Measurements from ENCODE around the gene CGRRF1. TPM values are rescaled to one million over a fixed set of nuclear protein-coding genes. Genes with fewer than 3 reads are reported as not detected.

The CGRRF1 gene
- total RNA-seq, 4 donors from 2014 or later, result 16.5 to 28.8 (median 21.2) TPM

DNA sequence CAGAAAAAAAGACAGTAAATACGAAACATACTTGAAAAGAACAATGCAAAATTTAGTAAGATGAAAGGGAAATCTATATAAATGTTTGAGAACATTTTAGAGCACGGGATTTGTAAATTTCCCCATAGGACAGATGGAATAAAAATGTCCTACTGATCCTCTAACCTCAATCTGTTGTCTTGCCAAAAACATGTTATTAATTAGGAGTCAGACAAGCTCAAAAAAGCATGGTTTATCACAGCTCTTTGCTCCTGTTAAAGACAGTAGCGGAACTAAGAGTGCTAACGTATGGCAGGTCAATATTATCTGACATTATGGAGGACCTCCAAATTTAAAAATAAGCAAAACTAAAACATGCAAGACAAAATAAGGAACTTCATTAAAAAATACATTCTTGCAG is 33.8 kb upstream of the CGRRF1 start:
- Histone ChIP-seq H3K27me3 (no peaks in the 10 kb centered on the region), H3K4me1 (peaks cover 0 to 34% (median 0%) of the 10 kb centered on the region in 4 donors), H3K36me3 (peaks cover 0 to 30% (median 0%) of the 10 kb centered on the region in 3 donors), H3K27ac (no peak overlapping the region), H3K4me3 (no peak overlapping the region), H3K9me3 (no peaks in the 10 kb centered on the region)
- no peak for DNase-seq (ENCODE audit: low spot score in 2 of 2)
- 68 to 76% methylated on average over 4 of the region's 4 CpGs for WGBS, 2 donors
- TF ChIP-seq, protein P1, sequence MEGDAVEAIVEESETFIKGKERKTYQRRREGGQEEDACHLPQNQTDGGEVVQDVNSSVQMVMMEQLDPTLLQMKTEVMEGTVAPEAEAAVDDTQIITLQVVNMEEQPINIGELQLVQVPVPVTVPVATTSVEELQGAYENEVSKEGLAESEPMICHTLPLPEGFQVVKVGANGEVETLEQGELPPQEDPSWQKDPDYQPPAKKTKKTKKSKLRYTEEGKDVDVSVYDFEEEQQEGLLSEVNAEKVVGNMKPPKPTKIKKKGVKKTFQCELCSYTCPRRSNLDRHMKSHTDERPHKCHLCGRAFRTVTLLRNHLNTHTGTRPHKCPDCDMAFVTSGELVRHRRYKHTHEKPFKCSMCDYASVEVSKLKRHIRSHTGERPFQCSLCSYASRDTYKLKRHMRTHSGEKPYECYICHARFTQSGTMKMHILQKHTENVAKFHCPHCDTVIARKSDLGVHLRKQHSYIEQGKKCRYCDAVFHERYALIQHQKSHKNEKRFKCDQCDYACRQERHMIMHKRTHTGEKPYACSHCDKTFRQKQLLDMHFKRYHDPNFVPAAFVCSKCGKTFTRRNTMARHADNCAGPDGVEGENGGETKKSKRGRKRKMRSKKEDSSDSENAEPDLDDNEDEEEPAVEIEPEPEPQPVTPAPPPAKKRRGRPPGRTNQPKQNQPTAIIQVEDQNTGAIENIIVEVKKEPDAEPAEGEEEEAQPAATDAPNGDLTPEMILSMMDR (IDR thresholded peaks at IDR 0.05), result no peak
- TF ChIP-seq POLR2A (IDR thresholded peaks at IDR 0.05) (no peak), EP300 (IDR thresholded peaks at IDR 0.05) (no peak)

DNA sequence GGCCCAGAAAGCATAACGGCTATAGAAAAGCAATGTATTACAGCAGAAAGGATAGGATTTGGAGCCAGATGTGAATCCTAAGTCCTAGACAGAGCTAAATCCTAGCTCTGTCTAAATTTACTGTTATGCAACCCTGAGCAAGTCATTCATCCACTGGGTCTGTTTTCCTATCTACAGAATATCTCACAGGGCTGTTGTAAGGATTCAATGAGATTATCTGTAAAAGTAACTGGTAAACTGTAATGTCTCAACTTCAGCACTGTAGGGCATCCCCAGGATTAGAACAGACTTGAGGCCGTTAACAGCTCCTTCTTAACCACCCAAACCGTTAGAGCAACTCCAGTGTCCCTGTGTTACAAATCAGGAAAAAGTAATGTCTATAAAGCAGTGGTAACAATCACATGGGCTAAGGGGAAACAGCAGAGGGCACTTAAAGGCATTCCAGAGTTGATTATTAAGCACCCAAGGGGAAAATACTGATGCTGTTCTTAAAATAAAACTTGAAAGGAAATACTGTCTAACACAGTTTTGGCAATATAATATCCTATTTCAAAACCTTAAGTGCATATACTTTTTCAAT is 31.0 kb upstream of the CGRRF1 start:
- no peaks in the 10 kb centered on the region for H3K27me3 ChIP-seq
- no peaks in the 10 kb centered on the region for H3K9me3 ChIP-seq
- peaks cover 0 to 12% (median 0%) of the 10 kb centered on the region in 3 donors for H3K36me3 ChIP-seq
- H3K4me1 ChIP-seq, result peaks cover 0 to 45% (median 0%) of the 10 kb centered on the region in 4 donors
- WGBS, 2 donors, result 40 to 61% methylated on average over 3 of the region's 3 CpGs
- H3K4me3 ChIP-seq, result no peak overlapping the region
- H3K27ac ChIP-seq, result no peak overlapping the region
- no peak for DNase-seq (ENCODE audit: low spot score in 2 of 2)
- no peak for TF ChIP-seq POLR2A (IDR thresholded peaks at IDR 0.05)

DNA sequence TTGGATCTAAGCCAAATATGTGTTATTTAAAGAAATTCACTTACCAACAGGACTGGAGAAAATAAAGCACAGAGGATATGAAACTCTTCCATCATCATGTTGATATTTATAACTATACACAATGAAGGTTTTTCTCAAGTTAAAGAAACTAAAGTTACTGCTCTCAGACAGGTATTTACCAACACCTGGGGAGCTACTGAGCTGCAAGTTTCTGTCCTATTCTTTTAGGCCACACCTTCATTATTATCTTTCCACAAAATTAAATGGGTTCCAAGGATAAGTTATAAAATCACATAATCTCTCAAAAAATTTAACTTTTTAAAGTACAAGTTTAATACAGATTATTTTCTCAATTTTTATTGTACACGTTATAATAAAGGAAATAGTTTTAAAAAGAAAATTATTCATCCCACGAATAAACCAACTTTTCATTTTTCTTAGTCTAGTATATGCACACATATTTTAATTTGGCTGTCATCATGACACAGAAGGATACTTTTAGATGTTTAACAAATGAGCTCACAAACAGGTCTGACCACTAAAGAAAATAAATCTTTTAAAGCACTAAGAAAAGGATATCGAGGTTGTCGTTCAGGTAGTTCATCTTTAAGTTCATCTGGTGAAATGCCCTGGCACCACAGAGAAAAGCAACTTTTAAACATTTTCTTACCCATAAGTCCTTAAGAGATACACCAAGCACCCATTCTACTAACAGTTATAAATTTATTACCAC is 28.7 kb upstream of the CGRRF1 start:
- Histone ChIP-seq H3K9me3 (no peaks in the 10 kb centered on the region), H3K27ac (no peak overlapping the region), H3K4me3 (no peak overlapping the region), H3K27me3 (no peaks in the 10 kb centered on the region), H3K36me3 (peaks cover 0 to 16% (median 0%) of the 10 kb centered on the region in 3 donors), H3K4me1 (peaks cover 0 to 50% (median 5%) of the 10 kb centered on the region in 4 donors)
- TF ChIP-seq POLR2A (IDR thresholded peaks at IDR 0.05) (no peak), EP300 (IDR thresholded peaks at IDR 0.05) (no peak)
- TF ChIP-seq, protein P1 (IDR thresholded peaks at IDR 0.05), result no peak
- no peak for DNase-seq (ENCODE audit: low spot score in 2 of 2)
- 91 to 93% methylated on average over 4 of the region's 4 CpGs for WGBS, 2 donors

DNA sequence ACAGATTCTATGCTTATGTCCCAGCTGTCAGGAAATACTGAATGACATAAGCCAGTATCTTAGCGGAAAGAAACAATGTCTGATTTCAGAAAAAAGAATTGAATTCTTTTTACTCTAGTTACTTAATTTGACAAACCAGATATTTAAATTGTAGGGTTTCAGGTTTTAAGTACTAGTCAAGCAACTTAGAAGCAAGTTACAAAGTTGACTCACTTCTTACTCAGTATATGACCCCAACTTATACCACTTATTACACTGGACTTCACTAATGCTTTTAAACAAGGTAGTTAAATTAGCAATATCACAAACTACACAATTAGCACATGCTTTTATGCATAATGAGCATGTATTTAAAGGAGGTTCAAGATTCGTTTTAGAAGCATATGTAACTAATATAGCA is 28.0 kb upstream of the CGRRF1 start:
- DNase-seq (ENCODE audit: low spot score in 2 of 2), result no peak
- Histone ChIP-seq H3K4me3 (no peak overlapping the region), H3K27ac (no peak overlapping the region), H3K9me3 (no peaks in the 10 kb centered on the region), H3K27me3 (no peaks in the 10 kb centered on the region), H3K4me1 (peaks cover 0 to 53% (median 8%) of the 10 kb centered on the region in 4 donors), H3K36me3 (peaks cover 0 to 17% (median 0%) of the 10 kb centered on the region in 3 donors)
- WGBS, 2 donors, result 90 to 91% methylated on average over 2 of the region's 2 CpGs
- TF ChIP-seq, protein P1 (IDR thresholded peaks at IDR 0.05), result no peak
- no peak for TF ChIP-seq EP300 (IDR thresholded peaks at IDR 0.05)
- TF ChIP-seq POLR2A (IDR thresholded peaks at IDR 0.05), result no peak

DNA sequence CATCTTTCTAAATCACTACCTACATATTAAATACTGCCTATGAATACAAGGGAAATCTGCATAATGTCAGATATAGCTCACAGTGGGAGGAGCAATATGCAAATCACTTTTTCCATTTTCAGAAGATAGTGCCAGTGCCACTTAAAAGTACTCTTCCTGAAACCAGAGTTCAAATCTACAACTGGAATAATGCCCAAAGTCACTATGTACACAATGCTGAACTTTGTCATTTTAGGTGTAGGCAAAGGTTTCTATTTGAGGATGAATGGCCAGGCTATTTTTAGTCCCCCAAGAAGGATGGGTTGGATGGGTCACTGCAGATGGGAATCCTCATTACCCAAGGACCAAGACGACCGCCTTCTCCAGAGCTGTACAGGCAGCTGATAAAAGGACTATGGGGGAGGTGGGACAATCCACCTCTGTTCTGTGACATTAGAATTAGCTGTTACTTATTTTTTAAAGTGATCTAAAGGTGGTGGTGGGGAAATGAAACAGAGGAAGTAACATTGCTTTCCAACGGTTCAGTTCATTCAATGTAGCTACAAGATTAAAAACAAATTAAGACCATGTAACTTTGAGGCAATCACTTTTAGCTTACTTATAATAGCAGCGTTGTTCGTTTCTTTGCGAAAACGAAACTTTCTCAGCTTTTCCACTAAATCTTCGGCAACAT is 26.5 kb upstream of the CGRRF1 start:
- TF ChIP-seq POLR2A (IDR thresholded peaks at IDR 0.05) (no peak), EP300 (IDR thresholded peaks at IDR 0.05) (no peak)
- Histone ChIP-seq H3K9me3 (no peaks in the 10 kb centered on the region), H3K4me1 (peaks cover 0 to 65% (median 18%) of the 10 kb centered on the region in 4 donors), H3K27me3 (no peaks in the 10 kb centered on the region), H3K36me3 (peaks cover 0 to 17% (median 0%) of the 10 kb centered on the region in 3 donors), H3K27ac (no peak overlapping the region), H3K4me3 (no peak overlapping the region)
- WGBS, 2 donors, result 78 to 79% methylated on average over 8 of the region's 8 CpGs
- no peak for DNase-seq (ENCODE audit: low spot score in 2 of 2)

DNA sequence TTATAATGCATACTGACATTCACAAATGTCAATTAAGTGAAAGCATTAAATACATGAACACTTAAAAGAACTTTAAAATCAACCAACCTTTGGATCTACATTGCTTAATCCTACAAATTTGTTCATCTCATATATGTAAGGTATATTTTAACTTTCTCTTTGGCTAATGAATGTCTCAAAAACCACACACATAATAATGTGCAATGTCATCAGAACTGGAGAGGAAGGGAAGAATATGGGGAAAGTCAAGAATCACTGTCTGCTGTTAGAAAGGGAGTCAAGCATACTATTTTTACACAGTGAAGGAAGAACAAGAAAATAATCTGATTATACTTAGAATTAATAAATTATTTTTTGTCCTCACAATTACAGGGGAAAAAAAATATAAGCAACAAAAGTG is 25.9 kb upstream of the CGRRF1 start:
- Histone ChIP-seq H3K4me3 (no peak overlapping the region), H3K36me3 (peaks cover 0 to 12% (median 0%) of the 10 kb centered on the region in 3 donors), H3K27ac (no peak overlapping the region), H3K4me1 (peaks cover 0 to 60% (median 18%) of the 10 kb centered on the region in 4 donors), H3K27me3 (no peaks in the 10 kb centered on the region), H3K9me3 (no peaks in the 10 kb centered on the region)
- no peak for DNase-seq (ENCODE audit: low spot score in 2 of 2)
- TF ChIP-seq POLR2A (IDR thresholded peaks at IDR 0.05), result no peak
- TF ChIP-seq EP300 (IDR thresholded peaks at IDR 0.05), result no peak
- TF ChIP-seq, protein P1 (IDR thresholded peaks at IDR 0.05), result no peak
